Measurements from ENCODE around the gene ASTN2. TPM values are rescaled to one million over a fixed set of nuclear protein-coding genes. Genes with fewer than 3 reads are reported as not detected.

ASTN2 gene
- polyA plus RNA-seq, 2 donors, result 0.26 to 0.35 TPM

DNA sequence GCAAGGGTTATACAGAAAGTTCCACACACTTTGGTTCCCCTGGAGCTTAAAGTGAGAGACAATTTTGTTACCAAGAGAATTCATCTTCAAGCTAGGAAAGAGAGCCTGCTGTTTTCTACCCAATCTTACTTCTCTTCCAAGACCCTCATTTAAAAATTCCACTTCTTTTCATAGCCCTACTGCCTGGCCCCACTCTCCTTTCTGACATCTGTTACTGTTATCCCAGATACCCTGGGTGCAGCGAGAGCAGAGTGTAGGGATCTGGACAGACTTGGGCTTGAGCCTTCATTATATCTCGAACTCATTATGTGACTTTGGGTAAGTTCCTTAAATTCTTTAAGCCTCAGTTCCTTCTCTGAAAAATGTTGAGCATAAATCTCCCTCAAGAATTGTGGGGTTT lies 263.1 kb downstream of the ASTN2 start:
- 76 to 81% methylated on average over 2 of the region's 2 CpGs for WGBS, 2 donors
- H3K4me3 ChIP-seq (ENCODE audit: low read depth in 1 of 2, low read length in 2 of 2), result no peak overlapping the region
- no peaks in the 10 kb centered on the region for H3K4me1 ChIP-seq (ENCODE audit: control insufficient read depth in 2 of 2, insufficient read depth in 2 of 2, low read length in 1 of 2)
- no peaks in the 10 kb centered on the region for H3K36me3 ChIP-seq (ENCODE audit: control insufficient read depth in 2 of 2, insufficient read depth in 2 of 2, low read length in 1 of 2)
- H3K27ac ChIP-seq (ENCODE audit: low read depth in 2 of 2, low read length in 1 of 2), result no peak overlapping the region
- no peaks in the 10 kb centered on the region for H3K27me3 ChIP-seq (ENCODE audit: control insufficient read depth in 1 of 2, insufficient read depth in 2 of 2, low read length in 2 of 2)
- H3K9me3 ChIP-seq (ENCODE audit: control insufficient read depth in 2 of 2, insufficient read depth in 1 of 2, low read depth in 1 of 2, low read length in 1 of 2), result no peaks in the 10 kb centered on the region

- H3K4me1 ChIP-seq (ENCODE audit: control insufficient read depth in 2 of 2, insufficient read depth in 2 of 2, low read length in 1 of 2), result no peaks in the 10 kb centered on the region
- H3K4me3 ChIP-seq (ENCODE audit: low read depth in 1 of 2, low read length in 2 of 2), result no peak overlapping the region
- no peak overlapping the region for H3K27ac ChIP-seq (ENCODE audit: low read depth in 2 of 2, low read length in 1 of 2)
- no peaks in the 10 kb centered on the region for H3K27me3 ChIP-seq (ENCODE audit: control insufficient read depth in 1 of 2, insufficient read depth in 2 of 2, low read length in 2 of 2)
- no peaks in the 10 kb centered on the region for H3K36me3 ChIP-seq (ENCODE audit: control insufficient read depth in 2 of 2, insufficient read depth in 2 of 2, low read length in 1 of 2)
- no peaks in the 10 kb centered on the region for H3K9me3 ChIP-seq (ENCODE audit: control insufficient read depth in 2 of 2, insufficient read depth in 1 of 2, low read depth in 1 of 2, low read length in 1 of 2)
- 82 to 88% methylated on average over 4 of the region's 4 CpGs for WGBS, 2 donors
Measured at GRCh38 chr9:117149996-117150395, 264.9 kb downstream of the ASTN2 start.

- H3K4me3 ChIP-seq (ENCODE audit: low read depth in 1 of 2, low read length in 2 of 2), result no peak overlapping the region
Measured at GRCh38 chr9:117145811-117146490, 268.9 kb downstream of the ASTN2 start.

DNA sequence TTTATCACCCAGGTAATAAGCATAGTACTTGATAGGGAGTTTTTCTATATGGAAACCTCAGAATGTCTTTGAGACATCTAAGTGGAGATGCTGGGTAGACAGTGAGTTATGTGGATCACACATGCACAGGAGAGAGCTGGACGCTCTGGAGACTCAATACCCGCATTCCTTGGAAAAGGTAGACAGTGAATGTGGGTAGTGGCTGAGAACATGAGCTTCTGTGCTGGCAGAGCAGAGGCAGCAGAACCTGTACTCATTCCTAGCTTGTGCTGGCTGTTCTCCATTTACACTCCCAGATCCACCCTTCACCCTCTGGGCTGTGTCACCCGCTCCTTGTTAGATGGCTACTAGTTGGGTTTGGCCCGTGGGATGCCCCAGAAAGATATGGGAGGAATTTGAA lies 269.8 kb downstream of the ASTN2 start:
- Histone ChIP-seq H3K27me3 (ENCODE audit: control insufficient read depth in 1 of 2, insufficient read depth in 2 of 2, low read length in 2 of 2) (no peaks in the 10 kb centered on the region), H3K4me1 (ENCODE audit: control insufficient read depth in 2 of 2, insufficient read depth in 2 of 2, low read length in 1 of 2) (no peaks in the 10 kb centered on the region)

More at GRCh38 chr9:117145811-117146490, 268.9 kb downstream of the ASTN2 start:
- Histone ChIP-seq H3K36me3 (ENCODE audit: control insufficient read depth in 2 of 2, insufficient read depth in 2 of 2, low read length in 1 of 2) (no peaks in the 10 kb centered on the region), H3K4me1 (ENCODE audit: control insufficient read depth in 2 of 2, insufficient read depth in 2 of 2, low read length in 1 of 2) (no peaks in the 10 kb centered on the region), H3K27me3 (ENCODE audit: control insufficient read depth in 1 of 2, insufficient read depth in 2 of 2, low read length in 2 of 2) (no peaks in the 10 kb centered on the region), H3K27ac (ENCODE audit: low read depth in 2 of 2, low read length in 1 of 2) (no peak overlapping the region), H3K9me3 (ENCODE audit: control insufficient read depth in 2 of 2, insufficient read depth in 1 of 2, low read depth in 1 of 2, low read length in 1 of 2) (no peaks in the 10 kb centered on the region)
- 69 to 76% methylated on average over 7 of the region's 7 CpGs for WGBS, 2 donors

DNA sequence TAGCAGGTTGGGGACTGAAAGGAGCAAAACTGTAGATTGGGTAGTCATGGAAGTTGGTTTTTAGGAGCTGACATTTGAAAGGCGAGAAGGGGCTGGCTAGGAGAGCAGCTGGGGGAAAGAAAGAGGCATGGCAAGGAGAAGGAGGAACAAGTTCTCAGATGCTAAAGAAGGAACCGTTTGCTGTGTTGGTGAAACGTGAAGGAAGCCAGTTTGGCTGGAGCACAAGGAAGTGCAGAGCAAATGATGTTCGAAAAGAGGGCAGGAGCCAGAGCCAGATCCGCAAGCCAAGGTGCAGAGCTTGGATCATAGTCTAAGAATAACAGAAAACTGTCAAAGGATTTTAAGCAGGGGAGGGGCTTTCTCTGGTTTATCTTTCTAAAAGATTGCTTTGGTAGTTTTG lies 276.6 kb downstream of the ASTN2 start:
- no peak overlapping the region for H3K4me3 ChIP-seq (ENCODE audit: low read depth in 1 of 2, low read length in 2 of 2)
- 43% methylated on average over 5 of the region's 5 CpGs for WGBS, 2 donors
- no peaks in the 10 kb centered on the region for H3K36me3 ChIP-seq (ENCODE audit: control insufficient read depth in 2 of 2, insufficient read depth in 2 of 2, low read length in 1 of 2)
- no peaks in the 10 kb centered on the region for H3K27me3 ChIP-seq (ENCODE audit: control insufficient read depth in 1 of 2, insufficient read depth in 2 of 2, low read length in 2 of 2)
- no peaks in the 10 kb centered on the region for H3K4me1 ChIP-seq (ENCODE audit: control insufficient read depth in 2 of 2, insufficient read depth in 2 of 2, low read length in 1 of 2)
- no peaks in the 10 kb centered on the region for H3K9me3 ChIP-seq (ENCODE audit: control insufficient read depth in 2 of 2, insufficient read depth in 1 of 2, low read depth in 1 of 2, low read length in 1 of 2)
- H3K27ac ChIP-seq (ENCODE audit: low read depth in 2 of 2, low read length in 1 of 2), result no peak overlapping the region

More for the DNA sequence above, 269.8 kb downstream of the ASTN2 start:
- H3K27ac ChIP-seq (ENCODE audit: low read depth in 2 of 2, low read length in 1 of 2), result no peak overlapping the region
- WGBS, 2 donors, result 85 to 90% methylated on average over 4 of the region's 4 CpGs
- H3K36me3 ChIP-seq (ENCODE audit: control insufficient read depth in 2 of 2, insufficient read depth in 2 of 2, low read length in 1 of 2), result no peaks in the 10 kb centered on the region
- H3K9me3 ChIP-seq (ENCODE audit: control insufficient read depth in 2 of 2, insufficient read depth in 1 of 2, low read depth in 1 of 2, low read length in 1 of 2), result no peaks in the 10 kb centered on the region
- H3K4me3 ChIP-seq (ENCODE audit: low read depth in 1 of 2, low read length in 2 of 2), result no peak overlapping the region

GRCh38 chr9:117136461-117136860 lies 278.4 kb downstream of the ASTN2 start:
- Histone ChIP-seq H3K27ac (ENCODE audit: low read depth in 2 of 2, low read length in 1 of 2) (no peak overlapping the region), H3K4me3 (ENCODE audit: low read depth in 1 of 2, low read length in 2 of 2) (no peak overlapping the region), H3K4me1 (ENCODE audit: control insufficient read depth in 2 of 2, insufficient read depth in 2 of 2, low read length in 1 of 2) (no peaks in the 10 kb centered on the region), H3K9me3 (ENCODE audit: control insufficient read depth in 2 of 2, insufficient read depth in 1 of 2, low read depth in 1 of 2, low read length in 1 of 2) (no peaks in the 10 kb centered on the region), H3K36me3 (ENCODE audit: control insufficient read depth in 2 of 2, insufficient read depth in 2 of 2, low read length in 1 of 2) (no peaks in the 10 kb centered on the region), H3K27me3 (ENCODE audit: control insufficient read depth in 1 of 2, insufficient read depth in 2 of 2, low read length in 2 of 2) (no peaks in the 10 kb centered on the region)
- 73 to 75% methylated on average over 4 of the region's 4 CpGs for WGBS, 2 donors

GRCh38 chr9:117135501-117136098 lies 279.3 kb downstream of the ASTN2 start:
- no peaks in the 10 kb centered on the region for H3K4me1 ChIP-seq (ENCODE audit: control insufficient read depth in 2 of 2, insufficient read depth in 2 of 2, low read length in 1 of 2)
- H3K27ac ChIP-seq (ENCODE audit: low read depth in 2 of 2, low read length in 1 of 2), result no peak overlapping the region
- H3K9me3 ChIP-seq (ENCODE audit: control insufficient read depth in 2 of 2, insufficient read depth in 1 of 2, low read depth in 1 of 2, low read length in 1 of 2), result no peaks in the 10 kb centered on the region
- no peak overlapping the region for H3K4me3 ChIP-seq (ENCODE audit: low read depth in 1 of 2, low read length in 2 of 2)
- WGBS, 2 donors, result 68 to 73% methylated on average over 5 of the region's 5 CpGs
- H3K36me3 ChIP-seq (ENCODE audit: control insufficient read depth in 2 of 2, insufficient read depth in 2 of 2, low read length in 1 of 2), result no peaks in the 10 kb centered on the region
- no peaks in the 10 kb centered on the region for H3K27me3 ChIP-seq (ENCODE audit: control insufficient read depth in 1 of 2, insufficient read depth in 2 of 2, low read length in 2 of 2)

DNA sequence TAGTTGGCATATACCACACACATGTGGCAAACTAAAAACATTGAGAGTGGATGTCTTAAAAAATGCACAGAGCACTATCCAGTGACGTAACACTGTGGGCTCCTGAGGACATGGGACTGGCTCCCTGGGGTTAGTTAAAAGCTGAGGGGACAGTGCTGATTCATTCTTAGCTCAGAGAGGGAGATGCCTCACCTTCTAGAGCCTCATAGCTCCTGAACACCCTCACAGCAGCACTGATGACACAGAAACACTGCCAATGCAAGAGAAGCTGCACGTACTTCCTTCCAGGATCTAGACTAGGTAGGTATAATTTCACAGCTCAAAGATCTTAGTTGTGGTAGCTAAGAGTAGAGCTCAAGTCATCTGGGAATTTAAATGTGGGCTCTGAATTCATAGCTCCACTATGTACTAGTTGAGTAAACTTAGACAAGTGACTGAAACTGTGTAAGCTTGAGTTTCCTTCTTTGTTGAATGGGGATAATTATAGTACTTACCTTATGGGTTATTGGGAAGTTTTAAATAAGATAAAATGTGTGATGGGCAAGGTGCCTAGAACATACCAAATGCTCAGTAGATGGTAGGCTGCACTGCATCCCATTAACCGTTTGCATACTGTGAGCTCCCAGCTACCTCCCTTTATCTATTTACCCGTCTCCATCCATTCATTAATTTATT lies 279.9 kb downstream of the ASTN2 start:
- Histone ChIP-seq H3K4me3 (ENCODE audit: low read depth in 1 of 2, low read length in 2 of 2) (no peak overlapping the region), H3K27ac (ENCODE audit: low read depth in 2 of 2, low read length in 1 of 2) (no peak overlapping the region), H3K27me3 (ENCODE audit: control insufficient read depth in 1 of 2, insufficient read depth in 2 of 2, low read length in 2 of 2) (no peaks in the 10 kb centered on the region), H3K4me1 (ENCODE audit: control insufficient read depth in 2 of 2, insufficient read depth in 2 of 2, low read length in 1 of 2) (no peaks in the 10 kb centered on the region), H3K36me3 (ENCODE audit: control insufficient read depth in 2 of 2, insufficient read depth in 2 of 2, low read length in 1 of 2) (no peaks in the 10 kb centered on the region), H3K9me3 (ENCODE audit: control insufficient read depth in 2 of 2, insufficient read depth in 1 of 2, low read depth in 1 of 2, low read length in 1 of 2) (no peaks in the 10 kb centered on the region)
- WGBS, 2 donors, result 86 to 87% methylated on average over 4 of the region's 4 CpGs

GRCh38 chr9:117126871-117127270 lies 288.0 kb downstream of the ASTN2 start:
- Histone ChIP-seq H3K4me3 (ENCODE audit: low read depth in 1 of 2, low read length in 2 of 2) (no peak overlapping the region), H3K9me3 (ENCODE audit: control insufficient read depth in 2 of 2, insufficient read depth in 1 of 2, low read depth in 1 of 2, low read length in 1 of 2) (no peaks in the 10 kb centered on the region), H3K4me1 (ENCODE audit: control insufficient read depth in 2 of 2, insufficient read depth in 2 of 2, low read length in 1 of 2) (no peaks in the 10 kb centered on the region), H3K36me3 (ENCODE audit: control insufficient read depth in 2 of 2, insufficient read depth in 2 of 2, low read length in 1 of 2) (no peaks in the 10 kb centered on the region), H3K27ac (ENCODE audit: low read depth in 2 of 2, low read length in 1 of 2) (no peak overlapping the region), H3K27me3 (ENCODE audit: control insufficient read depth in 1 of 2, insufficient read depth in 2 of 2, low read length in 2 of 2) (no peaks in the 10 kb centered on the region)
- 91% methylated on average over 2 of the region's 2 CpGs for WGBS, 2 donors

All from esophagus (tissue), 2 donors.